ENCODE data around the gene CDK19.

DNA sequence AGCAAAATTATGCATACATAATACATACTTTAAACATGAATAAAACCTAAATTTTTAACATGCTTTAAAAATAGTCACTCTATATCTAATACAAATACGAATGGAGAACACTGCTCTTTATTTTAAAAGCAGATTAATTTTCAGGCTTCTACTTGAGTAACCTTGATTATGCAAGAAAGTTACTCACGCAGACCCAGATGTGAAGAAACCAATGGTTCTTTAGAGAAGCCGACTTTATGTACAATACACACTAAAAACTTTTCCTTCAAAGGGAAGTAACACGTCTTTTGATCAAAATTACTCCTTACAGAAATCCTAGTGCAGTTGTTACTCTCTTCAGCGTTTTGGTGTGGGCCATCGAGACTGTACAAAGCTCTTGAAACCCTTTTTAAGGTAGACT, 201.9 kb downstream of the CDK19 start:
- TF ChIP-seq, protein P1, sequence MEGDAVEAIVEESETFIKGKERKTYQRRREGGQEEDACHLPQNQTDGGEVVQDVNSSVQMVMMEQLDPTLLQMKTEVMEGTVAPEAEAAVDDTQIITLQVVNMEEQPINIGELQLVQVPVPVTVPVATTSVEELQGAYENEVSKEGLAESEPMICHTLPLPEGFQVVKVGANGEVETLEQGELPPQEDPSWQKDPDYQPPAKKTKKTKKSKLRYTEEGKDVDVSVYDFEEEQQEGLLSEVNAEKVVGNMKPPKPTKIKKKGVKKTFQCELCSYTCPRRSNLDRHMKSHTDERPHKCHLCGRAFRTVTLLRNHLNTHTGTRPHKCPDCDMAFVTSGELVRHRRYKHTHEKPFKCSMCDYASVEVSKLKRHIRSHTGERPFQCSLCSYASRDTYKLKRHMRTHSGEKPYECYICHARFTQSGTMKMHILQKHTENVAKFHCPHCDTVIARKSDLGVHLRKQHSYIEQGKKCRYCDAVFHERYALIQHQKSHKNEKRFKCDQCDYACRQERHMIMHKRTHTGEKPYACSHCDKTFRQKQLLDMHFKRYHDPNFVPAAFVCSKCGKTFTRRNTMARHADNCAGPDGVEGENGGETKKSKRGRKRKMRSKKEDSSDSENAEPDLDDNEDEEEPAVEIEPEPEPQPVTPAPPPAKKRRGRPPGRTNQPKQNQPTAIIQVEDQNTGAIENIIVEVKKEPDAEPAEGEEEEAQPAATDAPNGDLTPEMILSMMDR (conservative IDR thresholded peaks at IDR 0.05; ENCODE audit: low read depth in 2 of 2) = no peak
- TF ChIP-seq POLR2AphosphoS5 (IDR thresholded peaks at IDR 0.05; ENCODE audit: low read depth) = no peak
- TF ChIP-seq NANOG (IDR thresholded peaks at IDR 0.05; ENCODE audit: borderline replicate concordance) = no peak
- TF ChIP-seq, protein P2, sequence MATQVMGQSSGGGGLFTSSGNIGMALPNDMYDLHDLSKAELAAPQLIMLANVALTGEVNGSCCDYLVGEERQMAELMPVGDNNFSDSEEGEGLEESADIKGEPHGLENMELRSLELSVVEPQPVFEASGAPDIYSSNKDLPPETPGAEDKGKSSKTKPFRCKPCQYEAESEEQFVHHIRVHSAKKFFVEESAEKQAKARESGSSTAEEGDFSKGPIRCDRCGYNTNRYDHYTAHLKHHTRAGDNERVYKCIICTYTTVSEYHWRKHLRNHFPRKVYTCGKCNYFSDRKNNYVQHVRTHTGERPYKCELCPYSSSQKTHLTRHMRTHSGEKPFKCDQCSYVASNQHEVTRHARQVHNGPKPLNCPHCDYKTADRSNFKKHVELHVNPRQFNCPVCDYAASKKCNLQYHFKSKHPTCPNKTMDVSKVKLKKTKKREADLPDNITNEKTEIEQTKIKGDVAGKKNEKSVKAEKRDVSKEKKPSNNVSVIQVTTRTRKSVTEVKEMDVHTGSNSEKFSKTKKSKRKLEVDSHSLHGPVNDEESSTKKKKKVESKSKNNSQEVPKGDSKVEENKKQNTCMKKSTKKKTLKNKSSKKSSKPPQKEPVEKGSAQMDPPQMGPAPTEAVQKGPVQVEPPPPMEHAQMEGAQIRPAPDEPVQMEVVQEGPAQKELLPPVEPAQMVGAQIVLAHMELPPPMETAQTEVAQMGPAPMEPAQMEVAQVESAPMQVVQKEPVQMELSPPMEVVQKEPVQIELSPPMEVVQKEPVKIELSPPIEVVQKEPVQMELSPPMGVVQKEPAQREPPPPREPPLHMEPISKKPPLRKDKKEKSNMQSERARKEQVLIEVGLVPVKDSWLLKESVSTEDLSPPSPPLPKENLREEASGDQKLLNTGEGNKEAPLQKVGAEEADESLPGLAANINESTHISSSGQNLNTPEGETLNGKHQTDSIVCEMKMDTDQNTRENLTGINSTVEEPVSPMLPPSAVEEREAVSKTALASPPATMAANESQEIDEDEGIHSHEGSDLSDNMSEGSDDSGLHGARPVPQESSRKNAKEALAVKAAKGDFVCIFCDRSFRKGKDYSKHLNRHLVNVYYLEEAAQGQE (IDR thresholded peaks at IDR 0.05; ENCODE audit: unreplicated experiment) = no peak
- TF ChIP-seq ZNF331 (CRISPR knock-in tag; IDR thresholded peaks at IDR 0.05; ENCODE audit: low read depth) = no peak
- TF ChIP-seq EZH2 (IDR thresholded peaks at IDR 0.05; ENCODE audit: low read depth, unreplicated experiment) = no peak
- TF ChIP-seq EZH2phosphoT487 (IDR thresholded peaks at IDR 0.05; ENCODE audit: unreplicated experiment) = no peak
- TF ChIP-seq CREB1 (CRISPR knock-in tag; IDR thresholded peaks at IDR 0.05; ENCODE audit: low read depth) = no peak
